Measurements from ENCODE around the gene CDC5L. TPM values are rescaled to one million over a fixed set of nuclear protein-coding genes. Genes with fewer than 3 reads are reported as not detected.

CDC5L gene
- total RNA-seq, 4 donors from 2014 or later, result 9.9 to 23.1 (median 15.3) TPM

- Histone ChIP-seq H3K36me3 (no peaks in the 10 kb centered on the region), H3K27ac (no peak overlapping the region), H3K4me1 (peaks cover 0 to 1% (median 0%) of the 10 kb centered on the region in 4 donors), H3K27me3 (no peaks in the 10 kb centered on the region), H3K4me3 (no peak overlapping the region), H3K9me3 (no peaks in the 10 kb centered on the region)
- no peak for DNase-seq
- TF ChIP-seq CTCF (IDR thresholded peaks at IDR 0.05) (no peak), POLR2A (IDR thresholded peaks at IDR 0.05) (no peak)
Observed at GRCh38 chr6:44481056-44481455, 93.5 kb downstream of the CDC5L start.

GRCh38 chr6:44481760-44482159 is 94.3 kb downstream of the CDC5L start:
- Histone ChIP-seq H3K27ac (no peak overlapping the region), H3K9me3 (no peaks in the 10 kb centered on the region), H3K27me3 (no peaks in the 10 kb centered on the region), H3K4me3 (no peak overlapping the region), H3K36me3 (no peaks in the 10 kb centered on the region), H3K4me1 (no peaks in the 10 kb centered on the region)
- no peak for DNase-seq
- no peak for TF ChIP-seq POLR2A (IDR thresholded peaks at IDR 0.05)
- TF ChIP-seq CTCF (IDR thresholded peaks at IDR 0.05), result no peak

- Histone ChIP-seq H3K4me3 (no peak overlapping the region), H3K36me3 (no peaks in the 10 kb centered on the region), H3K9me3 (no peaks in the 10 kb centered on the region), H3K4me1 (no peaks in the 10 kb centered on the region), H3K27me3 (no peaks in the 10 kb centered on the region), H3K27ac (no peak overlapping the region)
- no peak for DNase-seq
- no peak for TF ChIP-seq POLR2A (IDR thresholded peaks at IDR 0.05)
- no peak for TF ChIP-seq CTCF (IDR thresholded peaks at IDR 0.05)
Observed at GRCh38 chr6:44485601-44486401, 98.3 kb downstream of the CDC5L start.

- TF ChIP-seq CTCF (IDR thresholded peaks at IDR 0.05) (no peak), POLR2A (IDR thresholded peaks at IDR 0.05) (no peak)
- Histone ChIP-seq H3K9me3 (no peaks in the 10 kb centered on the region), H3K27me3 (no peaks in the 10 kb centered on the region), H3K4me1 (no peaks in the 10 kb centered on the region), H3K4me3 (no peak overlapping the region), H3K27ac (no peak overlapping the region), H3K36me3 (no peaks in the 10 kb centered on the region)
- no peak for DNase-seq
Observed at GRCh38 chr6:44487002-44487401, 99.5 kb downstream of the CDC5L start.

GRCh38 chr6:44487586-44487985 is 100.1 kb downstream of the CDC5L start:
- H3K4me1 ChIP-seq, result no peaks in the 10 kb centered on the region
- TF ChIP-seq POLR2A (IDR thresholded peaks at IDR 0.05) (no peak), CTCF (IDR thresholded peaks at IDR 0.05) (no peak)
- no peak overlapping the region for H3K4me3 ChIP-seq
- no peak overlapping the region for H3K27ac ChIP-seq
- no peaks in the 10 kb centered on the region for H3K27me3 ChIP-seq
- H3K36me3 ChIP-seq, result no peaks in the 10 kb centered on the region
- no peaks in the 10 kb centered on the region for H3K9me3 ChIP-seq
- no peak for DNase-seq
